OCI-M2 (cell line): Measurements from ENCODE around the gene LGR6.
"Not testable (repeated sequence)": the region's sequence is repeated elsewhere in the genome, so short reads cannot be mapped to it uniquely, and the experiment has no call there.

Experiments used
- DNase-seq: peaks from one replicate; lab custom pipeline; 2025; ENCODE audit not compliant: unreplicated experiment; lab: John Stamatoyannopoulos, UW

Gene LGR6

DNA sequence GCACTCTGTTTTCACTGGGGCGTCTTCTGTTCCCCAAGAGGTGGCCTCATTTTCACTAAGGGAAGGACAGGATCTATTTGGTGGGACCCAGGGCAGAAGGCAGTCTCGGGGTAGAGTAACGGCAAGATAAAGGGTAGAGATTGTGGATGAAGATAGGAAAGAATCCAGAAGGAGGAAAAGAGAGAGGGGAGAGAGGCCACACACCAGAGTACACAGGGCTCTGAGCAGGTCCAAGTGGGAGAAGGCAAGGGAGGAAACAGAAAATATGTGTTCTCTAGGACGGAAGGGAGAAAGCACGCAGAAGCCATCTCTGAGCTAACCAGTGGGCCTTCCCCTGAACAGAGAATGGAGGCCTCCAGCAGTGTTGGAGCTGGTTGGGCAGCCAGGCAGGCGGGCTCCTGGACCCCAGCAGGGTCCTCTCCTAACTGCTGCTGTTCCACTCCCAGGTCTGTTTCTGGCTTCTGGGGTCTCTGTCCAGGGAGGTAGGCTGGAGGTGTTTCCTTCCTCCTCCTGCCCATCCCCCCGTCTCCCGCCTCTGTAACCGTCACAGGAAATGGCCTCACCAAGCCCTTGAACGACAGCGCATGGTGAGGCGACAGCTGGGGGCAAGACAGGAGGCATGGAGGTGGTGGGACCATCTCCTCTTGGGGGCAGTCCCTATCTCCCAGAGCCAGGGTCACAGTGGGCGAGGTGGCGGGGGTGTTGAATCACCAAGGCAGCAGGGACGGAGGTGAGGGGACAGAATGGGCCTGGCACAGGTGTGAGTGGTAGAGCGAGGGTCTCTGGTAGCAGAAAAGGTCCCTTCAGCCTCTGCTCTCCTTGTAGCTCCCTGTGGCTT, 33.8 kb upstream of the LGR6 start:
- DNase-seq: no peak

DNA sequence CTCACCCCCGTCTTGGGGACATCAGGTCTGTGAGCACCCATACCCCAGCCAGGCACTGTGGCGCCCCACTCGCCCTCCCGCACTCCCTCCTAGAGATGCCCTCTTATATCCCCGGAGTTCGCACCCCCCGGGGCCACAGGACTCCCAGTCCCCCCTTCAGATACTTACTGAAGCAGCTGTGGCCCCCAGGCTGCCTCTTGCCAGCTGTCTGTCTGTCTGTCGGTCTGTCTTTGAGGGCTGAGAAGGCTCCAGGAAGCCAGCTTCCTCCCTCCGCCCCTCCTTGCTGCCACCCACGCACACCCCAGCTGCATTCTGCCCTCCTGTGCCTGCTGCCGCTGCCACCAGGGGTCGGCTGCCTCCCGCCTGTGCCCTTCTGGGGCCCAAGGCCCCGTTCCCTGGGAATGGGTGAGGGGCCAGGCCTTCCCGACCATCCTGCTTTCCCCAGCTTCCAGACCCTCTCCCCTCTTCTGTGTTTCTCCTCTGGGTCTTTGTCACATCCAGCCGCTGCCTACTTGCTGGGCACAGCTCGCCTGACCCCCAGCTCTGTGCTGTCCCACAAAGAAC, 33.1 kb upstream of the LGR6 start, which contains the start of gene PTPN7:
TSS of gene PTPN7 (minus strand) at position 226 of the 564 bp plus-strand sequence. CDS start 1,200 bp downstream, outside the sequence.
- no peak for DNase-seq

DNA sequence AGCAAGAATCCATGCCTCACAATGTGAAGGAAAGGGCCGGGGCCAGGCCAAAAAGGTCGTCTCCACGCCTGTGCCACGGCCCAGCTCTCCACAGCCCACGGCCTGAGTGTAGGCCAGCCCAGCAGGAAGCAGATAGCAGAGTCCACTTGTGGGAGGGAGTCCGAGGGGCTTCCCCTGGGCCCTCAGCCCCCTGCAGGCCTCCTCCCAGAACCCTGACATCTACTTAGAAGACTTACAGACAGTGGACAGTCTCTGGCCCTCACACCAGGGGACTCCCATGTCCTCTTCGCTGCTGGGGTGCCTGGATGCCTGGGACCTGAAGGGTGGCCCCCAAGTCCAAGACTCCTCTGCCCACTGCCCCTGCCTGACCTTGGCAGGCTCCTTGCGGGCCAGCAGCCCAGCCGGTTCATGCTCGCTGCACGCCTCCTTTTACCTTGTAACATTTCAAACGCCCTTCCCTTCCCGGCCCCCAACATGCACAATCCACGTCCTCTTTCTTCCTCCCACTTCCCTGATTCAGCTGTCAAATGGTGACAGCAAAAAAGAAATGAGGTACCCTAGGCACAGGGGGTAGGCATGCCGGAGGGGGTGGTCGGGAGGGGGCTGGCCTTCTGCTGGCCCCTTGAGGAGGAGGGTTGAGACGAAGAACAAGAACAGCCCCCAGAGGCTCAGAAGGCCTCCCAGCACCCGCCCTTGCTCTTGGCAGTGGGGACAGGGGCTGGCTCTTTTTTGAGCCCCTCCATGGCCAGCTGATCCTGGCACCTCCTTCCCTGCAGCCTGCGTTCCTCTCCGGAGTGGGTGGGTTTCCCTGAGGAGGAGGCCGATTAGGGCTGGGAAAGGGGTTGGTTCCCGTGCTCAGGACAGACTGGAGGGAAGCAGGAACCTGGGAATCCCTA, 32.2 kb upstream of the LGR6 start:
- DNase-seq: no peak

DNA sequence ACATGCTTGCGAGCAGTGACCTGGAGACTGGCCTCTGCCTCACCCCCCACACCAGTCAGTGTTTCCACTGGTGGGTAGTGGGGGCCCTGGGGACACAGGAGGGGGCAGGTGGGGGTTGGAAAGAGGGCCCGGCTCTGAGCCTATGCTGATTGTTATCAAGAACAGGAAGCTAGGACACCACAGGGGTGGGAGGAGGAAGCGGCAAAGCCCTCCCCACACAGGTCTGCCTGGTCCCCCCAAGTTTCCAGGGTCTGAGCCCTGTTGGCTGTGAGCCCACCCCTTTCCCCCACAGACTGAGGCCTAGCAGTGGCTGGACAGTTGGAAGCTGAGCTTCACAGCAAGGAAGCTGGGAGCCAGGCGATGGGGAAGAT, 31.6 kb upstream of the LGR6 start:
- DNase-seq: no peak

DNA sequence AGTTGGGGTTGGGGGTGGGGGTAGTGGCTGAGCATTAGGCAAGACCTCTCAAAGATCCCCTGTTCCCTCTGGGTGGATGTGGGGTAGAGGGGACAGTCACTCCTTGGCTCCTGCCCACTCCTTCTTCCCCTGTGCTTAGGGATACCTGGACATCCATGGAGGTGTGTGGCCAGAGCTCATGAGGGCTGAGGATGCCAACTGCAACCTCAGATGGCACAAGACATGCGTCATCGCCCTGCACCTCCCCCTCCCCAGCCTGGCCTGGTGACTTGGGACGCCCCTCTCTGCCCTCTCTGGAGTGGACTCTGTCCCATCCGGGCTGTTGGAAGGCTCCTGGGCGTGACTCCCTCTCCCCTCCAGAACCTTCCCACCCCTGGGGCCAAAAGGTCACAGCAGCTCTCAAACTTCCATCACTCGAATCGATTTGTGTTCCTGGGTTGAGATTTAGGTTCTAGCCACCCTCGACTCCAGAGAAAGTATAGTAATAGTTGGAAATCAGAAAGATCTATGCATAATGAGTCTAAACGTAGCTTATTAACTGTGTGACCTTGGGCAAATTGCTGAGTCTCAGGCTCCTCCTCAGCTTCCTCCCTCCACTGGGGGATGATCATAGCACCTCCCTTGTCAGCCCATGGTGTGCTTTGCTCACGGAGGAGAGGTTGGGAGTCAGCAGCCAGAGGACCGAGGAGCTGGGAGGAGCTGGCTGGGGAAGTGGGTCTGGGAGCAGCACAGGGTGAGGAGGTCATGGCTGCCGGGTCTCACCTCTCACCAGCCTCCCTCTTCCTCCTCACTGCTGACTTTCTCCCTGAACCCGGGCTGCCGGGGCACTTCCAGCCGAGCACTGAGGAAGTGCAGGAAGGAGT, 30.9 kb upstream of the LGR6 start:
- DNase-seq: no peak

DNA sequence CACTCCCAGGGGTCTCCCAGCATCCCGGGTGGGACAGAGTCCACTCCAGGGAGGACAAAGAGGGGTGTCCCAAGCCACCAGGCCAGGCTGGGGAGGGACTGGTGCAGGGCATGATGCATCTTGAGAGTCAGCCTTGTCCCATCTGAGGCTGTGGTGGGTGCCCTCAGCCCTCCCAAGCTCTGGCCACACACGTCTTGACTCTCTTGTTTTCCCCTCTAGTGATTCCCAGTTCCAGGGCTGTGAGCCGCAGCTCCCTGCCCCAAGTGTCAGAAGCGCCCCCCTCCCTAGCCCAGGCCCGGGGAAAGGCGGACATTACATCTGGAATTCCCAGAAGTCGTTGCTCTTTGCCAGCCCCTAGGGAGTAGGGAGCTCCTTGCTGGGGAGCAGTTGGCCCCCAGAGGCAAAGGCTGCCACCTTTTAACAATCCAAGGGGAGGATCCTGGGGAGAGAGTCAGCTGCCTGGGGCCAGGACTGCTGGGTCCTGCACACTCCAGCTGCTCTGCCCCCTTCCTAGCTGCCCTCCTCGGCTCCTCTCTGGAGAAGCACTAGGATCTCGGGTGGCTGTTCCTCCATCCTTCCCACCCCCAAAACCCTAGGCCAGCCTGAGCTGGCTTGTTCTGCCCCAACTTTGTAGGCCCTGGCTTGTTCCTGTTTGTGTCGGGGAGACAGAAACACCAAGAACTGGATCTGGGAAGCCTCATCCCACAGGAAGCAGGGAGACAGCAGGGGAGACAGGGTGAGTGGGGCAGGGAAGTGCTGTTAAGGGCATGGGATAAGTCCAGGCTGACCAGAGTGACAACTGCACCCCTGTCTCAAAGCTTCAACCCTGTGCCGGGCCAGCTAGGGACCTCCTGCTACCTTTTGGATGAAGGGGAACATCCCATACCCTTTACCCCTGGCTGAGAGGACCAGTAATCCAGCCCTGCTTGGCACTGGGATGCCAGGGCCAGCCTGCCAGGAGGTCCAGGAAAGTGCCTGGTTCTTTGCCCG, 30.0 kb upstream of the LGR6 start:
- DNase-seq: no peak

DNA sequence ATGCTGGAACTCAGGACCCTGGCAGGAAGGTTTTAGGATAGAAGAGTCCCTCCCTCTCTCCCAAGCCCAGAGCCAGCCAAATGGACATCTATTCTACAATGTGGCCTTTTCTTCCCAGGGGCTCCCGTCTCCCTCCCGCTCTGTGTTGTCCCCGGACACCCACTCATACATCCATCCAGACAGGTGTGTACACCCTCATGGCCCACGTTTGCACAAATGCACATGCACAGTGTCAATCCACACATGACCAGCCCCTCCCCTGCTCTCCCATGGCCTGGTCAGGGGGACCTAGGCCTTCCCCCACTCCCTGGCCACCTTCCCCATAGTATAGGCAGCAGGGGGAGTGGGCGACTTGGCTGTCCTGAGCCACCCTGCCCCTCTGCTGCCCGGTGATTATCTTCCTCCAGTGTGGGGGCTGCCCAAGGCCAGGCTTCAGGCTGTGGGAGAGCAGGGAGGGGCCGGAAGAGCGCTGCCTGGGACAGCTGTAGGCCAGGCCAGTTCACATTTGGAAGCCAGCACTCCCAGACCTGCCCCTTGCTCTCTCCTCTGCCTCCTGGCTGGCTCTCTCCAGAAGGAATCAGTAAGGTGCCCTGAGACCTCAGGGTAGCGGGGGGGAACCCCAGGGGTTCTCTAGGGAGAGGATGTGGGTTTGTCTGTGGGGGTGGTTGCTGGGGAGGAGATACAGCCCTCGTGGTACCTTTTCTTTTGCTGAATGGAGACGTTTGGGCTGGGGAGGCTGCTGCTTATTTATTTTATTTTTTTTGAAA, 29.1 kb upstream of the LGR6 start:
- no peak for DNase-seq

DNA sequence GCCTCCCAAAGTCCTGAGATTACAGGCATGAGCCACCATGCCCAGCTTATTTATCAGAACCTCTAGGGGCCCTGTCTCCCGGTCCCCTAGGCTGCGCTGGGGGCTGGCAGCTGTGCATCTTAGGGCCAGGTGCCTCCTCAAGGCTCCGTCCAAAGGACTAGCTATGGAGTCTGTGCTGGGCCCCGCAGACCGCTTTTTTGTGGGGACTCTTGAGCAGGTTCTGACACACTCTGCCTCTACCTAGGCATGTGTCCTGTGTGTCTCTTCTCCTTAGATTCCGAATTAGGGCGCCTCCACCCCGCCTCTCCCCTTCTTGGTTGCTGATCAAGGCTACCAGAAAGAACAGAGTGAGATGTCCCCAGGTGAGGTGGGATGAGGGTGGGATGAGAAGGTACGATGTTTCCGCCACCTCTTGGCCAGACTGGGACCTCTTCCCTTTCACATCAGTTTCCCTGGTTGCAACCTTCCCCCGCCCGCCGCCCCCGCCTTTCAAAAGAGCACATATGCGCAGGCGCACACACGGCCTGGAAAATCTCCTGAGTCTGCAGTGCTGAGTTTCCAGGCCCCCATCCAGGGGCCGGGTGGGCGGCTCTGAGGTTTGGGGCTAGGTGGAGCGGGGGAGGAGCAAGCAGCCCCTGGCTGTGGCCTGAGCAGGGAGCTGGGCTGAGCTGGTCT, 28.2 kb upstream of the LGR6 start:
- DNase-seq: no peak

DNA sequence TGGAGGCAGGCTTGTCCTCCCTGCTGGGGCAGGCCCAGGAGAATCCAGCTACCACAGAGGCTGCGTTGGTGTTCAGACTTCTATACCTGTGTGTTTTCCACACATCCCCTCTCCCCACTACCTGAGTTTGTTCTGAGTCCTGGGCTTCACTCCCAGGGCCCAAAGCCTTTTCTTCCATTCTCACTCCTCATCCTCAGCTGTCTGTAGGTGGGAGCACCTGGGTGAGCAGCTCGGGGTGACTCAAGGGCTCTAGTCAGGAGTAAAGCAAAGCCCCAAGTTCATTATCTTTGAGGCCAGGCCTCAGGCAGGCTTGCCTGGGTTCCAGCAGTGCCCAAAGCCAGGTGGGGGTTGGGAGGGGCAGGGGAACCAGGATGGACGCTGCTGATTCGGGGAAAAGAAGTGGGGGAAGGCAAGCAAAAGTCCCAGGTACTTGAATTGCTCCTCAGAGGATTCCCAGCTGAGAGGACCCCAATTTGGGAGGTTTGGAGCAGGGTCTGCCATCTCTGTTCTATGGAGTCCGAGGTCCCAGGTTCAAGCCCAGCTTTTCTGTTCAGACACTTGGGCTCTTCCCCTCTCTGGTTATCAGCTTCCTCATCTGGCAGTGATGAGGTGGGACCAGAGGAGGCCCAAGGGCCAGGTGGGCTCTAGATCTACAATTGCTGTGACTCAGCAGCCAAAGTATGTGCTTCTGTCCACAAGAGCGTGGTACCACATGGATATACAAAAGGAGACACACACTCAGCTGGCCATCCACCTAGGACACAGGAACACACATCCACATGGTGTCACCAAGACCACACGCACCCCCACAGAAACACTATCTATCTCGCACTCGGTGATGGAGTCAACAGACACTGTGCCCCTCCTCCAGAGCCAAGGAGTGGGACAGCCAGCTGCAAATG, 27.4 kb upstream of the LGR6 start:
- DNase-seq: no peak

DNA sequence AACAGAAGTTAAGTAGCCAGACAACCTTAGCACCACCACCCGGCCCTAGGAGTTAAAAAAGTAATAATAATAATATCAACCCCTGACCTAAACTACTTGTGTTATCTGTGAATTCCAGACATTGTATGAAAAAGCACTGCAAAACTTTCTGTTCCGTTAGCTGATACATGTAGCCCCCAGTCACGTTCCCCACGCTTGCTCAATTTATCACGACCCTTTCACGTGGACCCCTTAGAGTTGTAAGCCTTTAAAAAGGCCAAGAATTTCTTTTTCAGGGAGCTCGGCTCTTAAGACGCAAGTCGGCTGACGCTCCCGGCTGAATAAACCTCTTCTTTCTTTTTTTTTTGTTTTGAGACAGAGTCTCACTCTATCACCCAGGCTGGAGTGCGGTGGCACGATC, 26.5 kb upstream of the LGR6 start:
- DNase-seq: not testable (repeated sequence)

DNA sequence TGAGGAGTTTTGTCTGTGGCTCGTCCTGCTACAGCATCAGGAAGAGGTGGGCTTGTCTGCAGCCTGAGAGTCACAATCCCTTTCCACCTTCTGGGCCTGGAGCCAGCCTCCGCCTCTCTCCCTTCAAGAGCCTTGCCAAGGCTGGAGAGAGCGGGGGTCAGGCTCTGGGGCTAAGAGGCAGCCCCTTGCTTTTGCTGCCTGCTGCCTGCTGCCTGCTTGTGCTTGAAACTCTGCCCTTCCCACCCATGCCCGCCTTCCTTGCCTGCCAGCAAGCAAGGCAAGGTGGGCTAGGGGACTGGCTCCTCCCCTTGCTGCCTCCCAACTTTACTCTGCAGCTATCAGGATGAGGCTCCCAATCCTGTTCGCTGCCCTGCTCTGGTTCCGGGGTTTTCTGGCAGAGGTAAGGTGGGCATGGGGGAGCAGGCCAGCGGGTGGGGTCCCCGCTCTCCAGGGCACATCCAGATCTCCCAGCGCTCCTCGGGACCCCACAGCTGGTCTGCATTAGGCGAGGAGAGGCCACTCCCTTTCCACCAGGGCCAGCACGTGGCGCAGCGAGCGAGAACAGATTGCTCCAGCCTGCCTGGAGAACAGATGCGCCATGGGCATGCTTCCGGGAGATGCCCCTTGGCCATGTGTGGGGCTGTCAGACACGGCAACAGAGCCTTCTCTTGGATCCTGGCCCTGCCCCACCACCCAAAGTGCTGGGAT, 25.7 kb upstream of the LGR6 start:
- no peak for DNase-seq

DNA sequence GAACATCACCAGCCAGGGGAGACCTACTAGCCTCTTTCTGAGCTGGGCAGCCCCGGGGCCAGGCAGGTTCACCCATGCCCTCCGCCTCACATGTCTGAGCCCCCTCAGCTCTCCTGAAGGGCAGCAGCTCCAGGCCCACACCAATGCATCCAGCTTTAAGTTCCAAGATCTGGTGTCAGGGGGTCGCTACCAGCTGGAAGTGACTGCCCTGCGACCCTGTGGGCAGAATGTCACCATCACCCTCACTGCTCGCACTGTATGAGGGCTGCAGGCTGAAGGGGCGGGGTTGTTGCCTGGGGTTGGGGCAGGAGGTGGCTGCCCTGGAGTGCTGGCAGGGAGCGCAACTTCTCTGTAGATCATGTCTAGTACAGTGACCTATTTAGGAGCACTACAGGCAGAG, 24.7 kb upstream of the LGR6 start:
- no peak for DNase-seq

DNA sequence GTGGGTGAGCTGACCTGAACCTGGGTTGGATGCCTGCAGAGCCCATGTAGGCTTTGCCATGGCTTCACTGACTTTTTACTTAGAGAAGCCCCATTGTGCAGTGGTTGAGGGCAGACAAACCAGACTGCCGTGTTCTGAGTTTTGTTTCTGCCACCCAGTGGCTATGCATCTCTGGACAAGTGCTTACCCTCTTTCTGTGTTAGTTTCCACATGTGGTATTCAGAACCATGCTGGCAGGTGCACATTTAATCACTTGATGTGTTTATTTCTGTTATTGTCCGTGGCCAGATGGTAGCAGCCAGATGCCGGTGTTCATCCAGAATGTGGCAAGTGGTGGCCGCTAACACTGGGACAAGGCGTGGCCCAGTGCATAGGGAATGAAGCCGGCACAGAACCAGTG, 22.9 kb upstream of the LGR6 start:
- DNase-seq: no peak

DNA sequence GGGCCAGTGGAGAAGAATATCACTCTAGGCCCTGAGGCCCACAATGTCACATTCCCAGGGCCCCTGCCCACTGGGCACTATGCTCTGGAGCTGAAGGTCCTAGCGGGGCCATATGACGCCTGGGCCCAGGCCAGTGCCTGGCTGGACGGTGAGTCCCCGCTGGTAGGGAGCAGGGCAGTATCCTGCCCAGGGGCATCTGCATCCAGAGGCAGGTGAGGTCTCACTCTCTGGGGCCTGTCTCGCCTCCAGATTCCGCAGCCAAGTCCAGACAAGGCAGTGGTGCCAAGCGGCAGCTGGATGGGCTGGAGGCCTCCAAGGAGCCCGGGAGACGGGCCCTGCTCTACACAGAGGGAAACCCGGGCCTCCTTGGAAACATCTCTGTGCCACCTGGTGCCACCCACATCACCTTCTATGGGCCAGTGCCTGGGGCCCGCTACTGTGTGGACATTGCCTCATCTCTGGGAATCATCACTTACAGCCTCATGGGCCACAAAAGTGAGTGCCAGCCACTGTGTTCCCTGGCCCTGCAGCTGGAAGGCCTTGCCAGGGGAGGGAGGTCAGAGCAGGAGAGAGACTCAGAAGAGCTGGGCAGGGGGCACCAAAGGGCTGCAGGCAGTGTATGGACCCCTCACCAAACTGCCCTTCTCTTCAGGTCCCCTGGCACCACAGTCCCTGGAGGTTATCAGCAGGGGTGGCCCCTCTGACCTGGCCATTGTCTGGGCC, 22.1 kb upstream of the LGR6 start:
- no peak for DNase-seq

DNA sequence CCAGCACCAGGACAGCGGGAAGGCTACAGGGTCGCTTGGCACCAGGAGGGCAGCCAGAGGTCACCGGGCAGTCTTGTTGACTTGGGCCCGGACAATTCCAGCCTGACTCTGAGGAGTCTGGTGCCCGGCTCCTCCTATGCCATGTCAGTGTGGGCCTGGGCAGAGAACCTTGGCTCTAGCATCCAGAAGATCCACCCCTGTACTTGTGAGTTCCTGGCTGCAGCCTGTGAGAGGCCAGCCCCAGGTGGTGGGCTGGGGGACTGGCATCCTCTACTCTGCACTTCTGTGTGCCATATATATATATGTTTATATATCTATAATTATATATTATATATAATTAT, 21.6 kb upstream of the LGR6 start:
- no peak for DNase-seq

DNA sequence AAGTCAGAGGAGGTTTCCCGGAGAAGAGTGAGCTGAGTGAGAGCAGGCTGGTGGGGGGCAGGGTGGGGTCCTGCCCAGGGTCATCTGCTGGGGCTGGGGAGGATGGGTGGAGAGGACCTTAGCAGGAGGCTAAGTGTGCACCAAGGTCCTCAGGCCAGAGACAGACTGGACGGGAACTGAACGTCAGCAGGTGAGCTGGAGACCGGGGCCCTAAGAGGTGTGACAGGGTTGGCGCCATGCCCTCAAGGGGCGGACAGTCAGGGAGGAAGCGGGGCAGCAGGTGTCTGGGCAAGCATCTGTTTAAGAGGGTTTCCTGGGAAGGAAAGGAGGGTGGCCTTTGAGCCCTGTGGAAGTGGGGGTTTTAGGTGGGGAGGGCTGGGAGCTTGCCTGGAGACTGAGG, 19.6 kb upstream of the LGR6 start:
- no peak for DNase-seq
